IgD-negative memory B cell (primary cell): ENCODE results near the gene MCC. TPM values are rescaled to one million over a fixed set of nuclear protein-coding genes. Genes with fewer than 3 reads are reported as not detected.

Experiments
- H3K27ac Mint-ChIP-seq, 3 donors: one replicate each; pipeline ENCODE4 v1.8.0; 2020 to 2022; ENCODE audit warnings: mild to moderate bottlenecking in 3 of 3, mixed read lengths in 3 of 3, moderate library complexity in 1 of 3
- H3K27me3 Mint-ChIP-seq: one replicate; pipeline ENCODE4 v1.8.0; 2021; ENCODE audit warnings: mixed read lengths
- H3K36me3 Mint-ChIP-seq: one replicate; pipeline ENCODE4 v1.8.0; 2020; ENCODE audit warnings: mild to moderate bottlenecking, mixed read lengths
- H3K4me1 Mint-ChIP-seq, 3 donors: one replicate each; pipeline ENCODE4 v1.8.0; 2020 to 2022; ENCODE audit warnings: mixed read lengths in 3 of 3, mild to moderate bottlenecking in 1 of 3
- H3K4me3 Mint-ChIP-seq, 4 donors: one replicate each; pipeline ENCODE4 v1.8.0; 2020 to 2022; ENCODE audit warnings: mild to moderate bottlenecking in 4 of 4, mixed read lengths in 4 of 4, moderate library complexity in 3 of 4
- H3K9me3 Mint-ChIP-seq, 3 donors: one replicate each; pipeline ENCODE4 v1.8.0; 2020 to 2021; ENCODE audit warnings: mixed read lengths in 3 of 3, mild to moderate bottlenecking in 1 of 3
- polyA plus RNA-seq: library from polyadenylated mRNA; unstranded; fragments of 300-500 nt; fragmentation: Illumina TruSeq; gene quantifications from one replicate; pipeline ENCODE4 v1.2.3, GENCODE V29; 2021

Gene MCC
- polyA plus RNA-seq, 1 donor from 2014 or later, result 0.40 TPM

- peaks cover 0 to 2% (median 0%) of the 10 kb centered on the region in 3 donors for H3K4me1 Mint-ChIP-seq
- peaks cover 2% of the 10 kb centered on the region for H3K36me3 Mint-ChIP-seq
- no peak overlapping the region for H3K4me3 Mint-ChIP-seq
- H3K27me3 Mint-ChIP-seq, result no peaks in the 10 kb centered on the region
- no peak overlapping the region for H3K27ac Mint-ChIP-seq
- no peaks in the 10 kb centered on the region for H3K9me3 Mint-ChIP-seq
These were observed 211.8 kb downstream of the MCC start for GRCh38 chr5:113276493-113276892.

GRCh38 chr5:113276001-113276400 lies 212.3 kb downstream of the MCC start:
- H3K4me1 Mint-ChIP-seq, result peaks cover 0 to 2% (median 0%) of the 10 kb centered on the region in 3 donors
- no peak overlapping the region for H3K27ac Mint-ChIP-seq
- no peak overlapping the region for H3K4me3 Mint-ChIP-seq
- no peaks in the 10 kb centered on the region for H3K27me3 Mint-ChIP-seq
- H3K36me3 Mint-ChIP-seq, result peaks cover 2% of the 10 kb centered on the region
- H3K9me3 Mint-ChIP-seq, result no peaks in the 10 kb centered on the region

- H3K27me3 Mint-ChIP-seq, result no peaks in the 10 kb centered on the region
- H3K36me3 Mint-ChIP-seq, result peaks cover 2% of the 10 kb centered on the region
- H3K4me1 Mint-ChIP-seq, result no peaks in the 10 kb centered on the region
- H3K9me3 Mint-ChIP-seq, result no peaks in the 10 kb centered on the region
- H3K4me3 Mint-ChIP-seq, result no peak overlapping the region
- no peak overlapping the region for H3K27ac Mint-ChIP-seq
These were observed 213.3 kb downstream of the MCC start for GRCh38 chr5:113274836-113275414.

GRCh38 chr5:113273948-113274347 lies 214.3 kb downstream of the MCC start:
- Mint-ChIP-seq H3K4me3 (no peak overlapping the region), H3K9me3 (no peaks in the 10 kb centered on the region), H3K36me3 (peaks cover 2% of the 10 kb centered on the region), H3K27ac (no peak overlapping the region), H3K4me1 (no peaks in the 10 kb centered on the region), H3K27me3 (no peaks in the 10 kb centered on the region)

GRCh38 chr5:113271745-113272454 lies 216.4 kb downstream of the MCC start:
- no peaks in the 10 kb centered on the region for H3K36me3 Mint-ChIP-seq
- no peak overlapping the region for H3K27ac Mint-ChIP-seq
- H3K9me3 Mint-ChIP-seq, result no peaks in the 10 kb centered on the region
- no peaks in the 10 kb centered on the region for H3K4me1 Mint-ChIP-seq
- H3K27me3 Mint-ChIP-seq, result no peaks in the 10 kb centered on the region
- no peak overlapping the region for H3K4me3 Mint-ChIP-seq

- H3K4me3 Mint-ChIP-seq, result no peak overlapping the region
- peaks cover 2% of the 10 kb centered on the region for H3K27me3 Mint-ChIP-seq
- H3K9me3 Mint-ChIP-seq, result no peaks in the 10 kb centered on the region
- no peaks in the 10 kb centered on the region for H3K36me3 Mint-ChIP-seq
- no peak overlapping the region for H3K27ac Mint-ChIP-seq
- no peaks in the 10 kb centered on the region for H3K4me1 Mint-ChIP-seq
These were observed 217.2 kb downstream of the MCC start for GRCh38 chr5:113271015-113271414.

GRCh38 chr5:113270086-113270485 lies 218.2 kb downstream of the MCC start:
- Mint-ChIP-seq H3K36me3 (no peaks in the 10 kb centered on the region), H3K9me3 (no peaks in the 10 kb centered on the region), H3K4me1 (no peaks in the 10 kb centered on the region), H3K4me3 (no peak overlapping the region), H3K27ac (no peak overlapping the region), H3K27me3 (peaks cover 4% of the 10 kb centered on the region)

GRCh38 chr5:113269023-113269997 lies 218.9 kb downstream of the MCC start:
- Mint-ChIP-seq H3K9me3 (no peaks in the 10 kb centered on the region), H3K27me3 (peaks cover 4% of the 10 kb centered on the region), H3K4me3 (no peak overlapping the region), H3K27ac (no peak overlapping the region), H3K36me3 (no peaks in the 10 kb centered on the region), H3K4me1 (no peaks in the 10 kb centered on the region)

- Mint-ChIP-seq H3K9me3 (no peaks in the 10 kb centered on the region), H3K4me1 (no peaks in the 10 kb centered on the region), H3K4me3 (no peak overlapping the region), H3K27ac (no peak overlapping the region), H3K36me3 (no peaks in the 10 kb centered on the region), H3K27me3 (peaks cover 4% of the 10 kb centered on the region)
These were observed 220.0 kb downstream of the MCC start for GRCh38 chr5:113268232-113268631.

- Mint-ChIP-seq H3K4me1 (peaks cover 0 to 1% (median 0%) of the 10 kb centered on the region in 3 donors), H3K9me3 (no peaks in the 10 kb centered on the region), H3K36me3 (no peaks in the 10 kb centered on the region), H3K4me3 (no peak overlapping the region), H3K27ac (no peak overlapping the region), H3K27me3 (peaks cover 4% of the 10 kb centered on the region)
These were observed 220.8 kb downstream of the MCC start for GRCh38 chr5:113267361-113267900.

GRCh38 chr5:113266913-113267227 lies 221.4 kb downstream of the MCC start:
- H3K27me3 Mint-ChIP-seq, result peaks cover 4% of the 10 kb centered on the region
- no peaks in the 10 kb centered on the region for H3K9me3 Mint-ChIP-seq
- no peak overlapping the region for H3K4me3 Mint-ChIP-seq
- H3K36me3 Mint-ChIP-seq, result no peaks in the 10 kb centered on the region
- peaks cover 0 to 1% (median 0%) of the 10 kb centered on the region in 3 donors for H3K4me1 Mint-ChIP-seq
- H3K27ac Mint-ChIP-seq, result no peak overlapping the region

GRCh38 chr5:113266227-113266912 lies 221.9 kb downstream of the MCC start:
- Mint-ChIP-seq H3K36me3 (no peaks in the 10 kb centered on the region), H3K4me1 (peaks cover 0 to 1% (median 0%) of the 10 kb centered on the region in 3 donors), H3K4me3 (no peak overlapping the region), H3K27me3 (peaks cover 4% of the 10 kb centered on the region), H3K9me3 (no peaks in the 10 kb centered on the region), H3K27ac (no peak overlapping the region)

- H3K36me3 Mint-ChIP-seq, result no peaks in the 10 kb centered on the region
- H3K27ac Mint-ChIP-seq, result no peak overlapping the region
- H3K4me3 Mint-ChIP-seq, result no peak overlapping the region
- H3K9me3 Mint-ChIP-seq, result no peaks in the 10 kb centered on the region
- H3K4me1 Mint-ChIP-seq, result peaks cover 0 to 1% (median 0%) of the 10 kb centered on the region in 3 donors
- peaks cover 4% of the 10 kb centered on the region for H3K27me3 Mint-ChIP-seq
These were observed 223.1 kb downstream of the MCC start for GRCh38 chr5:113265190-113265589.

- Mint-ChIP-seq H3K4me3 (no peak overlapping the region), H3K27ac (no peak overlapping the region), H3K9me3 (no peaks in the 10 kb centered on the region), H3K36me3 (no peaks in the 10 kb centered on the region), H3K27me3 (peaks cover 4% of the 10 kb centered on the region), H3K4me1 (peaks cover 0 to 1% (median 0%) of the 10 kb centered on the region in 3 donors)
These were observed 224.2 kb downstream of the MCC start for GRCh38 chr5:113264046-113264445.

- H3K4me1 Mint-ChIP-seq, result peaks cover 0 to 1% (median 0%) of the 10 kb centered on the region in 3 donors
- no peaks in the 10 kb centered on the region for H3K9me3 Mint-ChIP-seq
- H3K27me3 Mint-ChIP-seq, result peaks cover 4% of the 10 kb centered on the region
- no peaks in the 10 kb centered on the region for H3K36me3 Mint-ChIP-seq
- H3K4me3 Mint-ChIP-seq, result no peak overlapping the region
- no peak overlapping the region for H3K27ac Mint-ChIP-seq
These were observed 224.7 kb downstream of the MCC start for GRCh38 chr5:113263545-113263944.
